ENCODE data around the gene PFN3.
"Not testable (repeated sequence)": the region's sequence is repeated elsewhere in the genome, so short reads cannot be mapped to it uniquely, and the experiment has no call there.

The PFN3 gene

DNA sequence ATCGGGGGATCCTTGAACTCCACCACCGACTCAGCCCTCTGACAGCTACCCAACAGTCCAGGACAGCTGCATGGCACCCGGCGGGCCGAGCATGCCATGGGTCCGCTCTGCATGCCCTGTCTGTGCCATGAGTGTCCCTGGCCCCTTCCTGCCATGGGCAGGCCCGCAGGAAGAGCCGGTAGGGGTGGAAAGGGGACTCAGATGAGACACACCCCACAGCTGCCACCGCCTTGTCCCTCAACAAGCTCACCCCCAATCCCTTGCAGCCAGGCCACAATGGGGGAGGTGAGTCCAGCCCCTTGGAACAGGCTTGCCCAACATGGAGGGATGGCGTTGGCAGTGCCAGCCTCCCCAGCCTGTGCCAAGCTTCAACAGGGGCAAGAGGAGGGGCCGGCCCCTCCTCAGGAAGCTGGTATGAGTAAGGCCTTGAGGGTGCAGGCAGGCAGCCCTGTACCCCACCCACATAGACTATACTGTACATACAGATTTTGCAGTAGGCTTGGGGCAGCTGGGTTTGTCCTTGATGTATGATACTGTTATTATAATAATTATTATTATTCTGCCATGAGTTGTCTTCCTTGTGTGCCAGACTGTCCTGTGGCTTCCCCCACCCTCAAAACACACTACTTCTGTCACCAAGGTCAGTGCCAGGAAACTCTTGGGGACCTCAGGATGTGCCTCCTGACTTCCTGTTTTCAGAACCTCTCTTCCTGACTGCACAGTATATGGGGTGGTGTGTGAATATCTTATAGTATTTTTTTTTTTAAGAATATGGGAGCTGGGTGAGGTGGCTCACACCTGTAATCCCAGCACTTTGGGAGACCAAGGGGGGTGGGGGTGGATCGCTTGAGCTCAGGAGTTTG lies 28.2 kb downstream of the PFN3 start:
- DNase-seq: peak; percentile 68

DNA sequence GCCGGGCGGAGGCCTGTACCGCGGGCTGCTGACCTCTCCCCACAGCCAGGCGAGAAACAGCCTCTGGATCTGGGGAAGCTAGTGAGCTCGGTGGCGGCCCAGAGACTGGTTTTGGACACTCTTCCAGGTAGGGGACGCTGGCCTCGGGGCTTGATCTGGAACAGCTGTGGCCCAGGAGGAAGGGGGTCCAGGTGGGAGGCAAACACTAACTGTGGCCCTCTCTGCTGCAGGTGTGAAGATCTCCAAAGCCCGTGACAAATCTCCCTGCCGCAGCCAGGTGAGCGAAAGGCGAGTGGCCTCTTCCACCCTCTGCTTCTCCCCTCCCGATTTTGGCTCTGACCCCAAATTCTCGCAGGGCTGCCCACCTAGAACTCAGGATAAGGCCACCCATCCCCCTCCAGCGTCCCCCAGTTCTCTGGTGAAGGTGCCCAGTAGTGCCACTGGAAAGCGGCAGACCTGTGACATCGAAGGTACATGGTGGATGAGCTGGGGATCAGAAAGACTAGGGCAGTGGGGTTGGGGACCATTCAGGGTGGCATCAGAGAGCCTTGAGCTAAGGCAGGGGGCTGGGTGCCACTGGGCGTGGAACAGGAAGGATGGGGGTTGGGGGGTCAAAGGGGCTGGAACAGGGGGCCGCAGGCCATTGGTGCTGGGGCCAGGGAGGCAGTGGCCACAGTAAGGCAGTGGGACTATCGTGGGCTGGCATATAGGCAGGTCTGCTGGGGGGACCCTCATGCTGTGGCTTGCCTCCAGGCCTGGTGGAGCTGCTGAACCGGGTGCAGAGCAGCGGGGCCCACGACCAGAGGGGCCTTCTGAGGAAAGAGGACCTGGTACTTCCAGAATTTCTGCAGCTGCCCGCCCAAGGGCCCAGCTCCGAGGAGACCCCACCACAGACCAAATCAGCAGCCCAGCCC lies 29.1 kb downstream of the PFN3 start:
- DNase-seq: no peak

DNA sequence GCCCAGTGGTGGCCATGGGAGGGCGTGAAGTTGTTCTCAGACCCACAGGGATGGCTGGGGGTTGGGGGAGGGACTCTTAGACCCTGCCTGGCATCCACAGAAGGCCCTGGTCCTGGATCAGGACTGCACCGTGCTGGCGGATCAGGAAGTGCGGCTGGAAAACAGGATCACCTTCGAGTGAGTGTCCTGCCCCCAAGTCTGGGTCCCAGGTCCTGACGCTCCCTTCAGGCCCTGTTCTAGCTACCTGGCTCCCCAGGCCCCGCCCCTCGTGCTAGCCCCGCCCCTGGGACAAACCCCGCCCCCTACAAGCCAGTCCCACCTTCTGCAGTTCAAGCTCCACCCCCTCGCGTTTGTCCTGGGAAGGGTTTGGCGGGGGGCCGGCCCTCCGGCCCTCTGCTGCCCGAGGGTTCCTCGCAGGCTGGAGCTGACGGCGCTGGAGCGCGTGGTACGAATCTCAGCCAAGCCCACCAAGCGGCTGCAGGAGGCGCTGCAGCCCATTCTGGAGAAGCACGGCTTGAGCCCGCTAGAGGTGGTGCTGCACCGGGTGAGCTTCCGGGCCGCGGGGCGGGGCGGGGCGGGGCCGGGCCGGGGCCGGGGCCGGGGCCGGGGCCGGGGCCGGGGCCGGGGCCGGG lies 29.9 kb downstream of the PFN3 start:
- DNase-seq: peak; percentile 72

DNA sequence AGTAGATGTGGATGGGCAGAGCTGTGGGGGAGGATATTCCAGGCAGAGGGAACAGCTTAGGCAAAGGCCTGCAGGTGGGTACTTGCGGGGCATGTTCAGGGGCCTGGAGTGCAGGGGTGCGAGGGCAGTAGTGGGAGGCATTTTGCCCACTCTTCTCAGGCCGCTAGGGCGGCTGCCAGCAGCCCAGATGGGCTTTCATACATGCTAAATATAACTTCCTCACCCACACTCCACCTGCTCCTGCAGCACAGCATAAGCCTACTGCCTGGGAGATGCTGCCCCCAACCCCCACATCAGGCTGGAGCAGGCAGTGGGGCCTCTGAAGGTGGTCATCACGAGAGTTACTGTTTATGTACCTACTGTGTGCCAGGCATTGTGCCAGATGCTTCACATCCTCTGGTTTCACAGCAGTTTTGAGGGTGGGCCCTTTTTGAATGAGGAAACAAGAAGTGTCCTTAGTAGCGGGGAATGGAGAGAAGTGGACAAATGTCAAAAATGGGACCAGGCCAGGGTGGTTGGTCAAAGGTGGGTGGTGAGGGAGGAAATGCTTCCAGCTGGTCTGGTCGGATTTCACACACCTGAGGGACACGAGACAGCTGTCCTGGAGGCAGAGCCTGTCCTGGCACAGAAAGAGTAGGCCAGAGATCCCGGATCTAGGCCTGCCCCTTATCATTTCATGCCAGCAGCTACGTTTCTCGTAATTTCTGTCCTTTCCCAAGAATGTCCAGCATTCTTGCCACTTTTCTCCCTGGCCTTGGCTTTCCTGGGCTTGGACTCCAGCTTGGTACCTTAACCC lies 30.6 kb downstream of the PFN3 start:
- DNase-seq: no peak

DNA sequence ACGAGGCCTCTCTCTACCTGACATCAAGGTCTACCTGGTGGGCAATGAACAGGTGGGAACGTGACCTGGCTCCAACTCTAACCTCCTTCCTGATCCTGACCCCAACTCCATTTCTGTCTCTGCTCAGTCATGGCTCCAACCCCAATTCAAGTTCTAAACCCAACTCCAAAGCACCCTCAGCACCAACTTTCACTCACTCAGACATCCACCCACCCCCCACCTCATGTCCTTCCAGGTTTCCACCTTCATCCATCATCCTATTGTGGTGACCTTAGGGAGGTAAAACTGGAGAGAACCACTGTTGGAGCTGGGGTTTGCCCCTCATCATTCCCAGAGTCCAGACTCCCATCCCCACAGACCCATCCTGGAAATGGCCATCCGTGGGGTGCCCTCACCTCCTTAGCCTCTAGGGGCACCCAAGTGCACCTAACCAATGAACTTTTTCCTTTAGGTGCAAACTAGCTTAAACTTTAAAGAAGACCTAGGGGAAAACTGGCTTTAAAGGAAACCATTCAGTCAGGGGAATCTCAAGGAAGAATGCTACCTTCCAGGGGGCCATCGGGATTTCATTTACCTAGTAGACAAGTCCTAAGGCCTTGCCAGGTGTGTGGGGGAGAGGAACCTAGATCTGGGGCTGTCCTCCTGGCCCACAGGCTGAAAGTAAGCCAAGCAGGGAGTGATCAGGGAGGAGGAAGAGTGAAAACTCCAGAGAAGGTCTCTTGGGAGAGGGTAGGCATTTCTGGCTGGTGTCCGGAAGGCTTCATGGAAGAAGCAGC lies 31.4 kb downstream of the PFN3 start:
- DNase-seq: peak; percentile 45

DNA sequence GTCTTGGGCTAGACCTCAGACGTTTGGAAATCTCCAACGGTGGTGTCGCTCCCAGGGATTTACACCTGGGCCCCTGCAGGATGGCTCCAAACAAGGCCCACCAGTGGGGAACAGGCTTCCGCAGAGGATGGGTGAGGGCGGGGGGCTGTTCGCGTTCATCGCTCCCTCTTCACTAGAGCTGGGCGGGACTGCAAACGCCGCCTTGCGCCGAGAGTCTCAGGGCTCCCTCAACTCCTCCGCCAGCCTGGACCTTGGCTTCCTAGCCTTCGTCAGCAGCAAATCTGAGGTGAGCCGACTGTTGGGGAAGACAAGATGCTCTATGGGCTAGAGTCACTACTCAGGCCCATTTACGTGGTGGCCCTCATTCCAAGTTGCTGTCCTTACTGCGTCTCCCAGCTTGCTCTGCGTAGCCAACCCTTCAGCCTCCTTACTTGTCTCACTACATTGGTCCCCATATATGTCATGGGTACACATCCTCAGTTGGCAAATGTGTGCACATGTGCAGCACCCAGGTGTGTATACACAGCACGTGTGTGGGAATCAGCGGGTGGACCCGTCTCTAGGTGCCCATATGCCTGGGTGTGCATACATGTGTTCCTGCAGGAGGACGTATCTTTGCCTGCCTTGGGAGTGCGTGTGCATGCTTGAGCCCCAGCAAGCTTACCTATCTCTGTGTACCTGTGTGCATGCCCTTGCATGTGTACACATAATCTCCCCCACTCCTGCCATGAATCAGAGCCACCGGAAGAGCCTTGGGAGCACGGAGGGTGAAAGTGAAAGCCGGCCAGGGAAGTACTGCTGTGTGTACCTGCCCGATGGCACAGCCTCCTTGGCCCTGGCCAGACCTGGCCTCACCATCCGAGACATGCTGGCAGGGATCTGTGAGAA lies 32.2 kb downstream of the PFN3 start:
- no peak for DNase-seq

DNA sequence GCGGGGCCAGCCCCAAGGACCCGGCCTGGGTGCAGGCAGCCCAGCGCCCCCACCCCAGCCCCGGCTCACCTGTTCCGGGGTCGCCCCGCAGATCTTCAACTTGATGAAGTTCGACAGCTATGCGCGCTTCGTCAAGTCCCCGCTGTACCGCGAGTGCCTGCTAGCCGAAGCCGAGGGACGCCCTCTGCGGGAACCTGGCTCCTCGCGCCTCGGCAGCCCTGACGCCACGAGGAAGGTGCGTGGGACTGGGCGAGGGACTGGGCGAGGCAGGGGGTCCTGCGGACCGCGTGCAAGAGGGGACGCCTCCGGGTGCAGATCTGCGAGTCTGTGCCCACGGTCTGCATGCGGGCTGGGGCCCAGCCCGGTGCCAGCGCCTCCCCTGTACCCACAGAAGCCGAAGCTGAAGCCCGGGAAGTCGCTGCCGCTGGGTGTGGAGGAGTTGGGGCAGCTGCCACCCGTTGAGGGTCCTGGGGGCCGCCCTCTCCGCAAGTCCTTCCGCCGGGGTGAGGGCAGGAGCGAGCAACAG lies 33.1 kb downstream of the PFN3 start:
- no peak for DNase-seq

DNA sequence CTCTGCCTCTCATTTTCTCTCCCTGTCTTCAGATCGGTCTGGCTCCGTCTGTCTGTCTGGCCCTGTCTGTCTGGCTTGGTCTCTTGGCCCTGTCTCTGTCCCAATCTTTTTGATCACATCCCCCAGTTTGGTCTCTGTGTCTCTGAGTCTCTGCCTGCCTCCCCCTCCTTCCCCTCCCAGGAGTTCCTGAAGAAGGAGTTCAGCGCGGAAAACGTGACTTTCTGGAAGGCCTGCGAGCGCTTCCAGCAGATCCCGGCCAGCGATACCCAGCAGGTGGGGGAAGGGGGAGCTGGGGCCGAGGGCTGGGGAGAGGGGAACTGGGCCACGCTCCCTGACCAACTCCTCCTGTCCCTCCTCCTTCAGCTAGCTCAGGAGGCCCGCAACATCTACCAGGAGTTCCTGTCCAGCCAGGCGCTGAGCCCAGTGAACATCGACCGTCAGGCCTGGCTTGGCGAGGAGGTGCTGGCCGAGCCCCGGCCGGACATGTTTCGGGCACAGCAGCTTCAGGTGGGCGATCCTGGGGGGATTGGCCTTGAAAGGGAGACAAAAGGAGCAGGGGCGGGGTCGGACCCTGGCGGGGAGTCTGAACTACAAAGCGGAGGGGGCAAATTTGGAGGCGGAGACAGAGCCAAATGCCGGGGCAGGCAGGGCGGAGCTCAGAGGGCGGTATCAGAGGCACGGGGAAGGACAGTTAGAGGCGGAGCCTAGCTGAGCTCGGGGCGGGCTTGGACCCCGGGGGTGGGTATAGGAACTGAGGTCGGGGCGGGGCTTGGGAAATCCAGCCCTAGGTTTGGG lies 33.7 kb downstream of the PFN3 start:
- DNase-seq: no peak

DNA sequence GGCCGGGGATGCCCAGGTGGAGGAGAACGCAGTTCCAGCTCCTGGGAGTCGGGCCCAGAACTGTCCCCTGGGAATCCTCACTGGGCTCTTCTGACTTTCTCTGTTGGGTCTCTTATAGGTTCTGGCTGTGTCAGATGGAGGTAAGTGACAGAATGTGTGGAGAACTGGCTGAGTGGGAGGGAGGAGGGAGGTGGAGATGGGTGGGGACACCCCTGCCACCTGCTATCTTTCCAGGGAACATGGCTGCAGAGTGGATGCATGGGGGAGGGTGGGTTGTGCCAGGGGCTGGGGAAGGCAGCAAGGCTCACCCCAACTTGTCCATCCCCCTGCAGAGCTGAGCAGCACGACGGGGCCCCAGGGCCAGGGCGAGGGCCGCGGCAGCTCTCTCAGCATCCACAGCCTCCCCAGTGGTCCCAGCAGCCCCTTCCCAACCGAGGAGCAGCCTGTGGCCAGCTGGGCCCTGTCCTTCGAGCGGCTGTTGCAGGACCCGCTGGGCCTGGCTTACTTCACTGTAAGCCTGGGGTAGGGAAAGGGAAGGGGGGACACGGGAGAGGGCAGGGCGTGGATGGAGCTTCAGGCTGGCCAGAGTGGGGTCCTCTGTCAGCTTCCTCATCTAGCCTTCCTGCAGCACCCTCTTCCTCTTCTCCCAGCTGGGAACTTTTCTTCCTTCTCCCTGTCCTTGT lies 34.5 kb downstream of the PFN3 start:
- DNase-seq: no peak

DNA sequence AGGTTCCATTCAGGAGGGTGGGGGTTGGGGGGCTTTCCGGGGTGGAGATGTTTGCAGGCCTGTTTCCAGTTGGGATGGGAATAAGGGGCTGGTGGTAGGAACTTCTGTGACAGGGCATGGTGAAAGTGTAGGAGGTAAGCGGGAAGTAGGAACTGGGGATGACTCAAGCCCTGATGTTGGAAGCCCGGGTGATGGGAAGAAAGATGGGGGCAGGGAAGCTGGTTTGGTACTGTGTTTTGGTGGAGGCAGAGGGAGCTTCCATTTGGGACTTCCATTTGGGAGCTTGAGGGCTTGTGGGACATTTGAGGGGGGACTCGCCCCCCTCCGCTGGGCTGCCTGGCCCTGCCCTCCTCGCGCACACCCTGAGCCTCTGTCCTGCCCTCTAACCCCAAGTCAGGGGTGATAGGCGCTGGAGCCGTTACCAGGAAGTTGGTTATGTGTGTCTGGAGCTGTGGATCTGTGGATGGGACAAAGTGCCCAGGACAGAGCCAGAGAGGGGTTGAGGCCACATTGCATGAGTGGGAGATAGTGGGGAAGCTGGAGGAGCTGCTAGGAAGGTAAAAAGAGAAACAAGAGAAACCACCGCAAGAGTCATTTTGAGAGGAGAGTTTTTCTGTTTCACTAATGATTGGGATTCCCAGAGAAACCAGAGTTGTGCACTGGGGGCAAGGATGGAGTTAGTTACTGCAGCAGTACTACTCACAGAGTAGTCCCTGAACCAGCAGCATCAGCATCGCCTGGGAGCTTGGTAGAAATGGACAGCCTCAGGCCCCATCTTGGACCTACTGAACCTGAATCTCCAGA lies 36.1 kb downstream of the PFN3 start:
- peak; percentile 85 for DNase-seq

DNA sequence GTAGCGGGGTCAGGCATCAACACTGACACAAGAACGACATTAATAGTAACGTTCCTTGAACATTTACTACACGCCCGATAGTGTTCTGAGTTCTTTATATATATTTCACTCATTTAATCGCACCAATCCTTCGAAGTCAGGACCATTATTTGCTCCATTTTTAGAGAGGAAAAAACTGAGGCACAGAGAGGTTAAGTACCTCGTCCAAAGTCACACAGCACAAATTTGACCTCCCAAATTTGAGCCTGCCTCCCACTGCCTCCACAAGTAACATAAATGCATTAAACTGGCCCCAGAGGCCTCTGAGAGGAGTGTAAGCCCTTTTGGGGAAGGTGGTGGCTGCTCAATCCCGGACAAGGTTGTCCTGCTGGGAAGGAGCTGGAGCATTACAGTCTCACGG lies 36.9 kb downstream of the PFN3 start:
- no peak for DNase-seq

DNA sequence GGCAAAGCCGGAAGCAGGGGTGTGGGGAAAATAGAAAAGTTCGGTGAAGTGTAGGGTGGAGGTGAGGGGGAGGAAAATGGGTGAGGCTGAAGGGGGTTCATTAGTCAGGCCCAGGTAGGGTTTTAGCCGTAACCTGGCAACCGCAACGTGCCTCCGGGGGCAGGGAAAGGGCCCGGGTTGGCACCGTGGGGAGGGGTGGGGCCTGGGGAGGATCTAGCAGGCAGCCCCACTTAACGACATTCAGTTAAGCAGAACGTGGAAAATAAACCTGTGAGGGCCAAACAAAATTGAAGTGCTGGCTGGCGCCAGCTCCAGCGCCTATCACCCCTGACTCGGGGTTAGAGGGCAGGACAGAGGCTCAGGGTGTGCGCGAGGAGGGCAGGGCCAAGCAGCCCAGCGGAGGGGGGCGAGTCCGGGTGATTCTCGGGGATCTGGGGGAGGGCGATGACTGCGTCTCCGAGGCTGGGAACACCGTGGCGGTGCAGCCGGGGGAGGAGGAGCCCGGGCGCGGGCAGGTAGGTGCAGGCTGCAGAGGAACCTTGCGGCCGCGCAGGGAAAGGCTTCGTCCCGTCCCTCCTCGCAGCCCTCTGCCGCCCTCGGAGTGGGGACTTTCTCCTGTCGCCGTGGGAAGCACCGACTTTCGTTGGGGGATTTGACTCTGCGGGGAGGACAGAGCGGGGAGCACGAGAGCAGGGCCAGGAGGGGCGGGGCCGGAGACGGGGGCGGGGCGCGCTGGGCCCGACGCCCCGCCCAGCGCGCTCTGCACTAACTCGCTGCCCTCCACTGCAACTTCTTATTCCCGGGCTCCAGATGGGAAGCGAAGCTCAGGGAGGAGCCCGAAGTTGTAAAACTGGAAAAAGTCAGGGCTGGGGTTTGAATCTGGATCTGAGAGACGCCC lies 37.6 kb downstream of the PFN3 start:
- DNase-seq: peak; percentile 73

DNA sequence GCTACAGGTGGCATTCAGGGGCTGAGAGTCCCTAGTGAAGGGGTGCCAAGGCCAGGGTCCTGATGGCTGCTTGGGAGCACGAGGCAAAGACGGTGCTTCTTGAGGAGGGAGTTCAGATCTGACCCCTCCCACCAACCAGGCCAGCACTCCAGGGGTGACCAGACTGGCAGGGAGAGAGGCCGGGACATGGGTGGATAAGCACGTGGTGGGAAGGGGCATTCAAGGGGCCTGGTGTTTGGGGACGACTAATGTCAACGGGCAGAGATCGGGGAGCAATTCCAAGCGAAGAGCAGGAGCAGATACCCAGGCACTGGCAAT lies 38.2 kb downstream of the PFN3 start:
- DNase-seq: no peak

DNA sequence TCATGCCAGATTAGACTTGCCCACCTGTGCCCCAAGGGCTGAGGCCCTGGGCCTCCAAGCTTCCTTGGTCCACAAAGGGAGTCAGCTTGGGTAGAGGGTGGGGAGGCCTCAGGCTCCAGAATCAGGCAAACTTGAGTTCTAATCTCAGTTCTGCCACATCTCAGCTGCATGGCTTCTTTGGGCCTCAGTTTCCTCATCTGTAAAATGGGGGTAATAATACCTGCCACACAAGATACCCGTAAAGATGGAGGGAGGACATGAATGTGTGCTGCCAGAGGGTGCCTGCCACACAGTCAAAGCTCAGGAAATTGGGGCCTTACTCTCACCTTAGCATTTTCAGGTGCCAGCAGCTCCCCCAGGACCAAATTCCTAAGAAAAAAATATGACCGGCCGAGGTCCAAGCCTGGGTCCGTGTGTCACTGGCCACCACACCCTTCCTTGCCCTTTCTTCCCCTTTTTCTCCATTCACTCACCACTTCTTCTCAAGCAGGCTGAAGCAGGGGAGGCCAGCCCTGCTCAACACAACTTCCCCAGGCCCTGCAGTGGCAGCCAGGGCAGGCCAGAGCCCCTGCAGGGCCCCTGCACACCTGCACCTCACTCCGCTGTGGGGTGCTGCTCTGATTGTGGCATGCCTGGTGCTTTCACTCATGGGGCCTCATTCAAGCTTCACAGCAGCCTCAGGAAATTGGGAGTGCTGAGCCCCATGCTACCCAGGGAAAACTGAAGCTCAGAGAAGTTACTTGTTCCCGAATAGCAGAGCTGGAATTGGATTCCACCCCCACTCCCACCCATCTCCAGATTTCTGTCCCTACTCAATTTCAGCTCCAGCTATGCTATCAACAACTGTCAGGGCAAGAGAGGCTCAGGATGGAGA lies 38.8 kb downstream of the PFN3 start:
- DNase-seq: no peak

DNA sequence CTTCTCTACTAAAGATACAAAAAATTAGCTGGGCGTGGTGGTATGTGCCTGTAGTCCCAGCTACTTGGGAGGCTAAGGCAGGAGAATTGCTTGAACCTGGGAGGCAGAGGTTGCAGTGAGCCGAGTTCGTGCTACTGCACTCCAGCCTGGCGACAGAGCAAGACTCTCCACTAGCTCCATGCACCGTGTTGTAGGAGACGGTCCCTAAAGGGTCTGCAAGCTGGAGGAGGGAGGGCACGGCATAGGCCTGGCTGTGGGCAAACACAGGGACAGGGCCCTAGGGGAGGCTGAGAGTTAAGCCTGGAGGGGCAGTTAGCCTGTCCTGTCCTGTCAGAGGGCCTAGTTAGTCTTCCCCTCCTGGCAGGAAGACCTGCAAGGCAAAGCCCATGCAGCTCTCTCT lies 39.7 kb downstream of the PFN3 start:
- not testable (repeated sequence) for DNase-seq

DNA sequence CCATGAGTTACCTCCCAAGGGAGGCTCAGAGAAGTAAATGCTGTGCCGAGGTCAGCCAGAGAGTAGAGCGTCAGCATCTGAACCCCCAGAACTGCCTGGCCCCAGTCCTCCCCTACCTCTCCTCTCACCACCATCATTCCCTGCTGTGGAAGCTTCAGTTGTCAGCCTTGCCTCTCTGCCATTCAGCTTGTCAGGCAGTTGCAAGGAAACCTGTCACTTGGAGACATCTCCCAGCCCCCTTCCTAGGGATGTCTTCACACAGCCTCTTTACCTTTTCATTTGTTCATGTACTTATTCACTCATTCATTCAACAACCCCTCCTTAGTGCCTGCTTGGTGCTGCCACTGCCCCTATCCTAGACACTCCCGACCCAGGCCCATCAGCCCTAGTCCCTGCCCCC lies 40.6 kb downstream of the PFN3 start:
- DNase-seq: no peak

Measured in activated CD4-positive, alpha-beta T cell treated with anti-CD3 and anti-CD28 coated beads, Interleukin-2, Interleukin-6, amounts not matched to agents 100 ng/mL and 50 ng/mL, durations not matched to agents 16 hours and 8 hours (primary cell).